Transverse colon (tissue), 4 donors: Measurements from ENCODE around the gene KTI12. TPM values are rescaled to one million over a fixed set of nuclear protein-coding genes. Genes with fewer than 3 reads are reported as not detected.

Source experiments
- DNase-seq: peaks from one replicate; pipeline ENCODE4 v3.0.0-alpha.2; 2019
- H3K27ac ChIP-seq, 4 donors: fragments of 200-600 bp; sonication (generic); 2 replicates each; pipeline ENCODE4 v1.5.1; 2016 to 2018; ENCODE audit warnings: inconsistent platforms in 4 of 4
- H3K27me3 ChIP-seq: fragments of 200-600 bp; sonication (generic); 2 replicates; pipeline ENCODE4 v1.5.1; 2017; ENCODE audit warnings: inconsistent platforms
- H3K36me3 ChIP-seq, 4 donors: fragments of 200-600 bp; sonication (generic); 2 replicates each; pipeline ENCODE4 v1.5.1; 2017 to 2019; ENCODE audit warnings: inconsistent platforms in 4 of 4
- H3K4me1 ChIP-seq, 4 donors: fragments of 200-600 bp; sonication (generic); 2 replicates each; pipeline ENCODE4 v1.5.1; 2017 to 2020; ENCODE audit warnings: inconsistent platforms in 4 of 4
- H3K4me3 ChIP-seq, 4 donors: fragments of 200-600 bp; sonication (generic); 1 replicate in 1 of 4; 2 replicates in 3 of 4; pipeline versions ENCODE4 v1.5.1 to v1.6.1; 2017 to 2019; ENCODE audit warnings: inconsistent platforms in 4 of 4
- H3K9me3 ChIP-seq, 2 donors: fragments of 200-600 bp; sonication (generic); 2 replicates each; pipeline ENCODE4 v1.5.1; 2017 to 2019; ENCODE audit warnings: inconsistent platforms in 2 of 2
- EP300 ChIP-seq: sonication (generic); formaldehyde crosslinking; IDR thresholded peaks from one replicate; pipeline ENCODE4 v1.6.1; 2017; ENCODE audit warnings: antibody characterized with exemption, low read depth
- POLR2A ChIP-seq: fragments of 450-650 bp; IDR thresholded peaks from one replicate; pipeline ENCODE4 v1.6.1; 2016; ENCODE audit warnings: antibody characterized with exemption, mild to moderate bottlenecking, moderate library complexity
- POLR2AphosphoS5 ChIP-seq, 3 donors: sonication (generic); formaldehyde crosslinking; IDR thresholded peaks; one replicate each; pipeline ENCODE4 v1.6.1; 2016; ENCODE audit warnings: antibody characterized with exemption in 3 of 3
- WGBS, 2 donors: methylation state at CpG; one replicate each; pipeline ENCODE4 v1.1.5; 2018; ENCODE audit warnings: low coverage in 1 of 2; 5-methylcytosine and 5-hydroxymethylcytosine counted together
- in situ Hi-C, 4 donors: fragments of 200-750 bp; cut with MboI; loops; one replicate each; pipeline versions ENCODE4 v1.15.0 to v1.15.1; 2017; ENCODE audit warnings: low sequenced_read_pairs in 3 of 4, low pct_ligation_motif_present in 1 of 4, low pct_unique_long_range_greater_than_20kb in 1 of 4
- intact Hi-C: fragments of 100-400 bp; cut with DNase I; formaldehyde crosslinking; loops from one replicate; pipeline ENCODE4 v1.15.1; 2023; ENCODE audit warnings: low total_unique reads
- total RNA-seq, 4 donors: library from RNA; depleted of rRNA; stranded (reverse); fragments of >200 nt; gene quantifications; one replicate each; pipeline ENCODE4 v1.1.0, GENCODE V29; 2016
- TF ChIP-seq, protein P1 (sequence below), 5 experiments: fragments of 200-600 bp in 3 of 5; fragments of 450-650 bp in 2 of 5; sonication (generic) in 3 of 5; IDR thresholded peaks; 1 replicate in 2 of 5; 2 replicates in 3 of 5; pipeline ENCODE4 v1.5.1; 2016 to 2017; ENCODE audit warnings: antibody characterized with exemption in 5 of 5, inconsistent platforms in 3 of 5, mild to moderate bottlenecking in 2 of 5, moderate library complexity in 1 of 5

KTI12 gene
- total RNA-seq, 4 donors from 2014 or later: 1.8 to 7.9 (median 7.3) TPM; not detected in 1

DNA sequence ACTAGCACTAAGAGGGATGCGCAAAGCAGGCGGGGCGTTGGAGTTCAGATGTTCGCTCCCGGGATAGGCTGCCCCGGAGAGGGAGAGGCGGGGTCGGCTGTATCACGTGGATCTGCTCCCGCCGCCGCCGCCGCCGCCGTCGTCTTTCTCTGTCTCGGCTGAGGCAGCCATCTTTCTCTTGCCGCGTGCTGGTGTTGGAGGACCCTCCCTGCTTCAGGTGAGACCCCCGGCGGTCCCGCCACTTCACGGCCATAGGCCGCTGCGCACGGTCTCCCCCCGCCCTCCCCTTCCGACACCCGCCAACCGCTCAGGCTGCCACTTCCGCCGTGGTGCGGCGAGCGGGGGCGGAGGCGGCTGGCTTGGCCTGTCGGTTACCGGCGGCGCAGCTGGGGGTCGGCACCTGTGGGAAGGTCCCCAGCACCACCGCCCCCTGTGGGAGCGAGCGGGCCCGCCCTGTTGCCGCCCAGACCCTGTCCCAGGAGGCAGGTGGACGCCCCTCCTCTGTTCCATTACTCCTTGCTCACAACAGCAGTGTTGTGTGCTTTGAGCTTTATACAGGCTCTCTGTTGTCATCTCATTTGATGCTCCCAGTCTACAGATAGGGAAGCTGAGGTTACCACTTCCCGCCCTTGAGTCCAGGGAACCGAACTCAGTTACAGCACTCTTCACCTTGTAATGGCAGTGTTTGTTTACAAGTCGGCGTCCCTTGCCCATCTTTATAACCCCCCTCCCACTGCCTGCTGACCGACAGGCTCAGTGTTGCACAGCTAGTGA lies 22.7 kb upstream of the KTI12 start, which contains the start of gene BTF3L4:
BTF3L4 (plus strand) TSS at position 133 of the 774 bp plus-strand sequence. CDS start 3,553 bp downstream, outside the sequence.
- H3K27me3 ChIP-seq: no peaks in the 10 kb centered on the region
- peak within 1 kb of the TSS; percentile 83 to 98 (median 88) for H3K4me3 ChIP-seq
- peaks cover 9 to 47% (median 37%) of the 10 kb centered on the region in 4 donors for H3K4me1 ChIP-seq
- peak within 1 kb of the TSS; percentile 90 to 93 (median 92) for H3K27ac ChIP-seq
- intact Hi-C loops: no loop called here
- in situ Hi-C loops: no loop called here
- peak; percentile 97 for DNase-seq
- H3K9me3 ChIP-seq: no peaks in the 10 kb centered on the region
- TF ChIP-seq POLR2AphosphoS5 (IDR thresholded peaks at IDR 0.05) (peak; percentile 72 to 92 (median 83)), EP300 (no peak), POLR2A (peak; percentile 68)
- peaks cover 0 to 11% (median 4%) of the 10 kb centered on the region in 4 donors for H3K36me3 ChIP-seq
- WGBS, 2 donors: 0% methylated on average over 49 of the region's 54 CpGs; no CpG with 5 or more reads in 1 of the 2 donors

- peaks cover 0 to 9% (median 4%) of the 10 kb centered on the region in 4 donors for H3K36me3 ChIP-seq
- H3K4me1 ChIP-seq: peaks cover 9 to 47% (median 37%) of the 10 kb centered on the region in 4 donors
- TF ChIP-seq EP300: no peak
- TF ChIP-seq, protein P1, sequence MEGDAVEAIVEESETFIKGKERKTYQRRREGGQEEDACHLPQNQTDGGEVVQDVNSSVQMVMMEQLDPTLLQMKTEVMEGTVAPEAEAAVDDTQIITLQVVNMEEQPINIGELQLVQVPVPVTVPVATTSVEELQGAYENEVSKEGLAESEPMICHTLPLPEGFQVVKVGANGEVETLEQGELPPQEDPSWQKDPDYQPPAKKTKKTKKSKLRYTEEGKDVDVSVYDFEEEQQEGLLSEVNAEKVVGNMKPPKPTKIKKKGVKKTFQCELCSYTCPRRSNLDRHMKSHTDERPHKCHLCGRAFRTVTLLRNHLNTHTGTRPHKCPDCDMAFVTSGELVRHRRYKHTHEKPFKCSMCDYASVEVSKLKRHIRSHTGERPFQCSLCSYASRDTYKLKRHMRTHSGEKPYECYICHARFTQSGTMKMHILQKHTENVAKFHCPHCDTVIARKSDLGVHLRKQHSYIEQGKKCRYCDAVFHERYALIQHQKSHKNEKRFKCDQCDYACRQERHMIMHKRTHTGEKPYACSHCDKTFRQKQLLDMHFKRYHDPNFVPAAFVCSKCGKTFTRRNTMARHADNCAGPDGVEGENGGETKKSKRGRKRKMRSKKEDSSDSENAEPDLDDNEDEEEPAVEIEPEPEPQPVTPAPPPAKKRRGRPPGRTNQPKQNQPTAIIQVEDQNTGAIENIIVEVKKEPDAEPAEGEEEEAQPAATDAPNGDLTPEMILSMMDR (IDR thresholded peaks at IDR 0.05): no peak
- no peak for TF ChIP-seq POLR2A
- no peak for TF ChIP-seq POLR2AphosphoS5 (IDR thresholded peaks at IDR 0.05)
- intact Hi-C loops: no loop called here
- 0 to 1% methylated on average over 4 to 12 of the region's 12 CpGs for WGBS, 2 donors
- peak overlapping the region; percentile 56 to 98 (median 88) for H3K4me3 ChIP-seq
- no peaks in the 10 kb centered on the region for H3K9me3 ChIP-seq
- no peak for DNase-seq
- H3K27me3 ChIP-seq: no peaks in the 10 kb centered on the region
- peak overlapping the region; percentile 90 to 93 (median 92) for H3K27ac ChIP-seq
- in situ Hi-C loops: no loop called here
Measured at GRCh38 chr1:52055866-52056162, 22.2 kb upstream of the KTI12 start.

DNA sequence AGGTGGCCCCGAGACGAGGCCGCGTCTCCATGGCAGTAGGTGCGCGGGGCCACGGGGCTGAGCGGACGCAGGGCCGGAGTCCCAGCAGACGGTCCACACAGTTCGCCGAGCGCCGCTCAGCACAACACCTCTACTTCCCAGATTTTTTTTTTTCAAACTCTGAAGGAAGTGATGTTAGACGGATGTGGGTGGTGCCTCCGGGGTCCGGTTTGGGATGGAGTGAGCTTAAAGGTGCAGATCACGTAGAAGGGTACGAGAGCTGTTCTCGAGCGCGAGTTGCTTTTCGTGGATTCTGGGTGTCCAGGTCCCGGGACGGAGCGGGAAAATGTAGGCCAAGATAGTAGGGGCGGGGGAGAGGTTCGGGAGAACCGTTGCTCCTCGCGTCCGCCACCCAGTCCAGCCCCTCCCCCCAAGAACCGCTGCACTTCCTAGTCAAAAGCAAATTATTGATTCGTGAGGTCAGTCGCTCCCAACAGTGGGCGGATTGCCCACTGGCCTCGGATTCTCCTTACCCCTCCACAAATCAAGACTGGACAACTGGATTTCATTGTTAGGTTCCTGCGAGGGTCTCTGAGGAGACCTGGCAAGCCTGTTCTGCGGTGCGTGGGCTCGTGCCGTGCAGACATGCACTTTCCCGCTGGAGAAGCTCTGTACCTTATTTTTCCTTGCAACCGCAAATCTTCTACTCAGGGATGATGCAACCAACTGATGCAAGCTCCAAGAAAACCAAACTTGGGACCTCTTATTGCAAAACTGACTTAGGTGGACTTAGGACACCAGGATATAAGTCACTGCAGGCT lies 21.7 kb upstream of the KTI12 start, which contains the start of gene TXNDC12:
TXNDC12 (minus strand) TSS at position 126 of the 800 bp plus-strand sequence; CDS start at position 31, 95 bp downstream.
- in situ Hi-C loops (no loop called here), intact Hi-C loops (no loop called here)
- H3K36me3 ChIP-seq: peaks cover 0 to 5% (median 2%) of the 10 kb centered on the region in 4 donors
- peak; percentile 91 for DNase-seq
- H3K27ac ChIP-seq: peak within 1 kb of the TSS; percentile 90 to 93 (median 92)
- peaks cover 9 to 47% (median 37%) of the 10 kb centered on the region in 4 donors for H3K4me1 ChIP-seq
- no peaks in the 10 kb centered on the region for H3K9me3 ChIP-seq
- peak; percentile 83 for TF ChIP-seq POLR2A
- peak in 2 of 3 donors; percentile 87 to 89 for TF ChIP-seq POLR2AphosphoS5 (IDR thresholded peaks at IDR 0.05)
- TF ChIP-seq, protein P1 (IDR thresholded peaks at IDR 0.05): no peak
- peak within 1 kb of the TSS; percentile 83 to 98 (median 88) for H3K4me3 ChIP-seq
- H3K27me3 ChIP-seq: no peaks in the 10 kb centered on the region
- WGBS, 2 donors: 0% methylated on average over 4 to 45 of the region's 45 CpGs

DNA sequence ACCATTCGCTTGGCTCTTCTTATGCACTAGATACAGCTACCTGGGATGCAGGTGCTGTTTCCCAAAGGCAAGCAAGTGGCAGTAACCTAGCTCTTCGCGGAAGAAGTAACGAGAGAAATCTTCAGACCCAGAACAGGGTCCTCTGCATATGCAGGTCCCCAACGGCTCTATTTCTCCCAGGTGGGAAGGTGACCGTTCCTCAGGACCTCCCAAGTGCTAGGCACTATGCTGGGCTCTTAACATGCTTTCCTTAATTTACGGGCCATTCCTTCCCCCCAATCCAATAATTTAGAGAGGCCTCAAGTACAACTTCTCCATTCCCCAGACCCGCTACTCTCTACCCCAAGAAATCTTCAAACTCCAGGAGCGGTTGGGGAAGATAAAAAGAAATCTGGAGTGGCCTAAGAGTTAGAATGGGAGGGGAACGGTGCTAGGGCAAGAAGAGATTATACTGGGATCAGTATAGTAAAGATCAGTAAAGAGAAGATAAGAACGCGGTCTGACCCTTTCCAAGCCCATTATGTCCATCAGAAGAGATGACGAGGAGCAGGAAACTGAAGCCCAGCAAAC lies 21.0 kb upstream of the KTI12 start:
- H3K27me3 ChIP-seq: no peaks in the 10 kb centered on the region
- WGBS, 2 donors: 2% methylated on average over 13 of the region's 13 CpGs; no CpG with 5 or more reads in 1 of the 2 donors
- H3K4me1 ChIP-seq: peaks cover 9 to 44% (median 37%) of the 10 kb centered on the region in 4 donors
- DNase-seq: no peak
- H3K36me3 ChIP-seq: no peaks in the 10 kb centered on the region
- H3K9me3 ChIP-seq: no peaks in the 10 kb centered on the region
- in situ Hi-C loops: no loop called here
- intact Hi-C loops: no loop called here
- peak overlapping the region; percentile 56 to 98 (median 88) for H3K4me3 ChIP-seq
- TF ChIP-seq POLR2A (no peak), POLR2AphosphoS5 (IDR thresholded peaks at IDR 0.05) (no peak), EP300 (no peak)
- TF ChIP-seq, protein P1 (IDR thresholded peaks at IDR 0.05): no peak
- H3K27ac ChIP-seq: peak overlapping the region; percentile 90 to 93 (median 92)
